Fibroblast of mammary gland (primary cell): ENCODE data around the gene ENPP1.
"Not testable (repeated sequence)": the region's sequence is repeated elsewhere in the genome, so short reads cannot be mapped to it uniquely, and the experiment has no call there.

Experiments used
- DNase-seq: peaks from one replicate; pipeline ENCODE4 v3.0.0-alpha.2; 2010; ENCODE audit warnings: low read depth
- H3K4me3 ChIP-seq: 2 replicates; pipeline ENCODE4 v1.5.1; 2011; ENCODE audit warnings: low read depth, mild to moderate bottlenecking, low read length, moderate library complexity; ENCODE audit not compliant: control insufficient read depth
- TF ChIP-seq, protein P1 (sequence below): conservative IDR thresholded peaks from 2 replicates; pipeline ENCODE4 v1.5.1; 2011; ENCODE audit warnings: low read depth, low read length, inconsistent platforms; ENCODE audit not compliant: control insufficient read depth, insufficient read depth

Gene ENPP1

DNA sequence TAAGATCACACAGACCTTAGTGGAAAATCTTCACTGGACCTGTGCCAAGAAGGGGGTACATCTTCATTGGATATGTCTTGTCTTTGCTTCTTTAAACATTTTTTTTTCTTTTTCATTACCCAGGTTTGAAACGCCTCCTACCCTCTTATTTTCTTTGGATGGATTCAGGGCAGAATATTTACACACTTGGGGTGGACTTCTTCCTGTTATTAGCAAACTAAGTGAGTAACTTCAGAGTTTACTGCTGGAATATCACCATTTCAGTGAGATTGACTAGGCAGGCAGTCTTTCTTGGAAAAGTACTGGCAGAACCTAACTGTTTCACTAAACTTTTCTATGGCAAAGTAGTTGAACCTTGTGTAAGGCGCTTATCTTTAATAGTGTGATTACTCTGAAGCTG is 47.0 kb downstream of the ENPP1 start:
- TF ChIP-seq, protein P1, sequence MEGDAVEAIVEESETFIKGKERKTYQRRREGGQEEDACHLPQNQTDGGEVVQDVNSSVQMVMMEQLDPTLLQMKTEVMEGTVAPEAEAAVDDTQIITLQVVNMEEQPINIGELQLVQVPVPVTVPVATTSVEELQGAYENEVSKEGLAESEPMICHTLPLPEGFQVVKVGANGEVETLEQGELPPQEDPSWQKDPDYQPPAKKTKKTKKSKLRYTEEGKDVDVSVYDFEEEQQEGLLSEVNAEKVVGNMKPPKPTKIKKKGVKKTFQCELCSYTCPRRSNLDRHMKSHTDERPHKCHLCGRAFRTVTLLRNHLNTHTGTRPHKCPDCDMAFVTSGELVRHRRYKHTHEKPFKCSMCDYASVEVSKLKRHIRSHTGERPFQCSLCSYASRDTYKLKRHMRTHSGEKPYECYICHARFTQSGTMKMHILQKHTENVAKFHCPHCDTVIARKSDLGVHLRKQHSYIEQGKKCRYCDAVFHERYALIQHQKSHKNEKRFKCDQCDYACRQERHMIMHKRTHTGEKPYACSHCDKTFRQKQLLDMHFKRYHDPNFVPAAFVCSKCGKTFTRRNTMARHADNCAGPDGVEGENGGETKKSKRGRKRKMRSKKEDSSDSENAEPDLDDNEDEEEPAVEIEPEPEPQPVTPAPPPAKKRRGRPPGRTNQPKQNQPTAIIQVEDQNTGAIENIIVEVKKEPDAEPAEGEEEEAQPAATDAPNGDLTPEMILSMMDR: no peak
- H3K4me3 ChIP-seq: no peak overlapping the region
- DNase-seq: no peak

DNA sequence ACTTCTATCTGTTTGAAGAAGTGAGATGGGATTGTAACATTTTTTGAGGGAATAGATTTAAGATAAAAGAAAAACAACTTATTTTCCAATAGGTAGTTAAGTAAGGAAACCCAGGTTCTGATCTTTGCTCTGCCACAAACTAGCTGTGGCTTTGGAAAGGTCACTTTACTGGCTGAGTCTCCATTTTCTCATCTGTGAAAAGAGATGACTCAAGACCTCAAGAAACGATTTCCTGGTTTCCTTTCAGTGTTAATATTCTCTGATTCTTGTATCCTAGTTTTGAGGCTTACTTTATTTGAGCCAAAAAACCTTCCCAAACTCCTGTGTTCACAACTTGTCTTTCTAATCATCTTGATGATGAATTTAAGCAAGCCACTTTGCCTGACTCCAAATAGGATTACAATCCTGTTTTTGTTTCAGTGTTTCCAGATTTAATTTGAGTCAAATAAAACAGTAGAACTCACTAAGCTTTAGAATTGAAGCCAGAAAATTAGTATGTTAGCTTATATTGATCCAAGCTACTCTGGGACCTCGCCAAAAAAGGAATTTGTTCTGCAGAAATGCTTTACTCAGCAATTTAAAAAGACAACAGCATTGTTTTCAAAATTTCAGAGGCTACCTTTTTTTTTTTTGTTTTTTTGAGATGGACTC is 51.1 kb downstream of the ENPP1 start:
- DNase-seq: peak; percentile 79
- TF ChIP-seq, protein P1: no peak
- no peak overlapping the region for H3K4me3 ChIP-seq

DNA sequence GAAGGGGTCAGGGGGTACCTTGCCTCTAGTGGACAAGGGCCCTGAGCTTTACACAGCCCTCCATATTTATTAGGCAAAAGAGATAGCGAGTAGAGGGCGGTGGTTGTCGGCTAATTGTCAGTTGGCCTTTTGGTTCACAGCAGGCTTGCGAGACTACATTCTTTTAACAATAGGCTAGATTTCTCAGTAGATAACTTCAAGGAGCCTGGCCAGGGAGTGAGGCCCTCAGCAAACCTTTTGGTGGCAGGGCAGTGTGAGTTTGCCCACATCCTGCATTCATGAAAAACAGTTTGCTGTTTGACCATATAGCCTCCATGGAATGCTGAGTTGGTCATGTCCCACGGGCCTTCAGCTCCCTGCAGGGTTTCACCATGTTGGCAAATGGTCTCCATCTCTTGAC is 51.8 kb downstream of the ENPP1 start:
- DNase-seq, H3K4me3 ChIP-seq: not testable (repeated sequence)

DNA sequence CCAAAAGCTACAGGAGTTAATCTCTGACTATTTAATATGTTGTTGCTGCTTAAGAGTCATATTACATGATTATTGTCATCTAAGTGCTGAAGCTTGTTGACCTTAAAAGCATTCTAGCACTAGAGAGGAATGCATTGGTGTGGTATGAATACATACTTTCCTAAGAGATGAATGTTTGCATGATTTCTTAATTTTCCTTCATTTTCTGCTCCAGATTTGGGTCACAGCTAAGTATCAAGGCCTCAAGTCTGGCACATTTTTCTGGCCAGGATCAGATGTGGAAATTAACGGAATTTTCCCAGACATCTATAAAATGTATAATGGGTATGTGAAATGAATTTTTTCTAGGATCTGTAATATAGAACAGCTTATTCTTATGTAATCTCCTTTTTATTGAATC is 53.6 kb downstream of the ENPP1 start:
- peak; percentile 46 for DNase-seq
- TF ChIP-seq, protein P1: no peak

DNA sequence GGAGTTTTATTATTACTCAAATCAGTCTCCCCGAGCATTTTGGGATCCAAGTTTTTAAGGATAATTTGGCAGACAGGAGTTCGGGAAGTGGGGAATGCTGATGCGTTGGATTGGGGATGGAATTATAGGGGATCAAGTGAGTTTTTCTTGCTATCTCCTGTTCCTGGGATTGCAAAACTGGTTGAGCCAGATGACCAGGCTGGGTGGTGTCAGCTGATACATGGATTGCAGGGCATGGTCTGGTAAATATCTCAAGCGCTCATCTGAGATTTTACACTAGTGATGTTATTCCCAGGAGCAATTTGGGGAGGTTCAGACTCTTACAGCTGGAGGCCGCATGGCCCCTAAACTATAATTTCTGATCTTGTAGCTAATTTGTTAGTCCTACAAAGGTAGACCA is 54.7 kb downstream of the ENPP1 start:
- no peak overlapping the region for H3K4me3 ChIP-seq
- TF ChIP-seq, protein P1: no peak
- peak; percentile 72 for DNase-seq

More for the DNA sequence above, 53.6 kb downstream of the ENPP1 start:
- no peak overlapping the region for H3K4me3 ChIP-seq

DNA sequence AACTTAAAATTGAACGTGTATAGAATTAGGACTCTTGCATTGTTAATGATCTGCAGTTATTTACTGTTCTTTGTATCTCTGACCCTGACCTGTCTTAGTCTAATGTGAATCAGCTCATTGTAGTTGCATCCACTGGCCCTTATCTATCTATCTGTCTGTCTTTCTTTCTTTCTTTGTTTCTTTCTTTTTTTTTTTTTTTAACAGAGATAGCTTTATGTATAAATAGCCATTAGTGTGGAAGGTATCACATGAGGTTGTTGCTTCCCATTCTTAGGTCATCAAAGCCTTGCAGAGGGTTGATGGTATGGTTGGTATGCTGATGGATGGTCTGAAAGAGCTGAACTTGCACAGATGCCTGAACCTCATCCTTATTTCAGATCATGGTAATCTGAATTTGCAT is 59.9 kb downstream of the ENPP1 start:
- H3K4me3 ChIP-seq: no peak overlapping the region
- TF ChIP-seq, protein P1: no peak
- DNase-seq: peak; percentile 24

DNA sequence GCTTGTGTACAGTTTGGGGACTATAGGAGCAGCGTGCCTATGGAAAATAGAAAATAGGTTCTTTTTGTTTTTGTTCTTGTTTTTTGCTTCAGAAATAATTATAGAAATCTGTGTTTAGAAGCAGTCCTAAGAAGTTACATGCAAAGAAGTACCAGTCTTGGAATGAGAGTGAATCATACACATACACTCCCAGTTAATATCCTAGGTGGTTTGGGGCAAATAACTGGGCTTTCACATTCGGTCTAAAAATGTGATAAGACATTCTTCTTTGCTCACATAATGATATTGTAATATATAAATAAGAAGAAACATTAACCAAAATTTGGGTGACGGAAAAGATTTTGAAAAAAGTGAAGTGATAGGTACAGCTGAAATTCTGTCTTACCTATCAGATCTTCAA is 61.0 kb downstream of the ENPP1 start:
- DNase-seq: no peak
- H3K4me3 ChIP-seq: no peak overlapping the region
- TF ChIP-seq, protein P1: no peak
